GM19240 (cell line): ENCODE measurements around the gene MALAT1.
"Not testable (repeated sequence)": the region's sequence is repeated elsewhere in the genome, so short reads cannot be mapped to it uniquely, and the experiment has no call there.

Experiments
- DNase-seq: peaks from one replicate; pipeline ENCODE4 v3.0.0; 2011; ENCODE audit warnings: low spot score; ENCODE audit not compliant: insufficient read length

Gene MALAT1

DNA sequence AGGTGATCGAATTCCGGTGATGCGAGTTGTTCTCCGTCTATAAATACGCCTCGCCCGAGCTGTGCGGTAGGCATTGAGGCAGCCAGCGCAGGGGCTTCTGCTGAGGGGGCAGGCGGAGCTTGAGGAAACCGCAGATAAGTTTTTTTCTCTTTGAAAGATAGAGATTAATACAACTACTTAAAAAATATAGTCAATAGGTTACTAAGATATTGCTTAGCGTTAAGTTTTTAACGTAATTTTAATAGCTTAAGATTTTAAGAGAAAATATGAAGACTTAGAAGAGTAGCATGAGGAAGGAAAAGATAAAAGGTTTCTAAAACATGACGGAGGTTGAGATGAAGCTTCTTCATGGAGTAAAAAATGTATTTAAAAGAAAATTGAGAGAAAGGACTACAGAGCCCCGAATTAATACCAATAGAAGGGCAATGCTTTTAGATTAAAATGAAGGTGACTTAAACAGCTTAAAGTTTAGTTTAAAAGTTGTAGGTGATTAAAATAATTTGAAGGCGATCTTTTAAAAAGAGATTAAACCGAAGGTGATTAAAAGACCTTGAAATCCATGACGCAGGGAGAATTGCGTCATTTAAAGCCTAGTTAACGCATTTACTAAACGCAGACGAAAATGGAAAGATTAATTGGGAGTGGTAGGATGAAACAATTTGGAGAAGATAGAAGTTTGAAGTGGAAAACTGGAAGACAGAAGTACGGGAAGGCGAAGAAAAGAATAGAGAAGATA is at the start of gene MALAT1:
Gene MALAT1, plus strand, starts transcription at position 69 of the 736 bp plus-strand sequence.
- DNase-seq: no peak

DNA sequence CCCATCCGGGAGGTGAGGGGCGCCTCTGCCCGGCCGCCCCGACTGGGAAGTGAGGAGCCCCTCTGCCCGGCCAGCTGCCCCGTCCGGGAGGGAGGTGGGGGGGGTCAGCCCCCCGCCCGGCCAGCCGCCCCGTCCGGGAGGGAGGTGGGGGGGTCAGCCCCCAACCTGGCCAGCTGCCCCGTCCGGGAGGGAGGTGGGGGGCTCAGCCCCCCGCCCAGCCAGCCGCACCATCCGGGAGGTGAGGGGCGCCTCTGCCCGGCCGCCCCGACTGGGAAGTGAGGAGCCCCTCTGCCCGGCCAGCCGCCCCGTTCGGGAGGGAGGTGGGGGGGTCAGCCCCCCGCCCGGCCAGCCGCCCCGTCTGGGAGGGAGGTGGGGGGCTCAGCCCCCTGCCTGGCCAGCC is 47.5 kb upstream of the MALAT1 start:
- not testable (repeated sequence) for DNase-seq

DNA sequence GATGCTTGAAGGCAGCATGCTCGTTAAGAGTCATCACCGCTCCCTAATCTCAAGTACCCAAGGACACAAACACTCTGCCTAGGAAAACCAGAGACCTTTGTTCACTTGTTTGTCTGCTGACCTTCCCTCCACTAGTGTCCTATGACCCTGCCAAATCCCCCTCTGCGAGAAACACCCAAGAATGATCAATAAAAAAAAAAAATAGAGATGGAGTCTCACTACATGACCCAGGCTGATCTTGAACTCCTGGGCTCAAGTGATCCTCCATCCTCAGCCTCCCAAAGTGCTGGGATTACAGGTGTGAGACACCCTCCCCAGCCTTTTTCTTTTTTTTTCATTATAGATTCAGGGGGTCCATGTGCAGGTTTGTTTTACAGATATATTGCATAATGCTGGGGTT is 46.6 kb upstream of the MALAT1 start:
- DNase-seq: not testable (repeated sequence)

DNA sequence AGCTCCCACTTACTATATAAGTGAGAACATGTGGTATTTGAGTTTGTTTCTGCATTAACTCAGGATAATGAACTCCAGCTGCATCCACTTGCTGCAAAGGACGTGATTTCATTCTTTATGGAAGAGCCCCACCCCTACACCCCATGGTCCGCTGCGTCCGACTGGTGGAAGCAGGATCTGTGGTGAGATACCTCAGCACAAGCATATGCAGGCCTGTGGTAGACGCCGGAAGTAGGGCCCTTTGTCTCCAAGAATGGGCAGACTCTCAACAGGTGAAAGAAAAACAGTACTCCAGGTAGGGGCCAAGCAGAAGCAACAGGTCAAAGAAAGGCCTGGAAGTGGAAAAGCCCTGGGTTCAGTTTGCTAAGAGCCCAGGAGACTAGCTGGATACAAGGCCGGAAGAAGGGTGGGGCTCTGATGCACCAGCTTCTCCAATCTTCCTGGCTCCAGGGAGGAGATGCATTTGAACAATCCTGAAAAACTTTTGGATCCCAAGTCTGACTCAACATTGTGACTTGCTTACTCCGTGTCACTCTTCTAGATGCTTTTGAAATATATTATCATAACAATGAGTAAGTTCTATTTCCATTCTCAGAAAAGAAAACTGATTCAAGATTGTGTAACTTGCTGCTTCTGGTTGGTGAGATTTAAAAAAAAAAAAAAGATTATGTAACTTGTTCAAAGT is 45.9 kb upstream of the MALAT1 start:
- no peak for DNase-seq

DNA sequence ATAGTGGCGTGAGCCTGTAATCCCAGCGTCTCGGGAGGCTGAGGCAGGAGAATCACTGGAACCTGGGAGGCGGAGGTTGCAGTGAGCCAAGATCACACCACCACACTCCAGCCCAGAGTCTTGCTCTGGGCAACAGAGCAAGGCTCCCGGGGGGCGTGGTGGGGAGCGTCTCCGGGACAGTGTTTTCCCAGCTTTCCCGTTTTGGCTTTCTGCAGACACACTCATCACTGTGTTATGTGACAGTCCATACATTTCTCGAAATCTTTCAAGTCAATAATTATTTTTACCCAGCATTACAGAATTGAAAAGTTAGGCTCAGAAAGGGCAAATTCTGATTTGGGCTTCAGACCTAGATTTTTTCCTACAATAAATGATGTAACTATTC is 44.5 kb upstream of the MALAT1 start:
- DNase-seq: no peak

DNA sequence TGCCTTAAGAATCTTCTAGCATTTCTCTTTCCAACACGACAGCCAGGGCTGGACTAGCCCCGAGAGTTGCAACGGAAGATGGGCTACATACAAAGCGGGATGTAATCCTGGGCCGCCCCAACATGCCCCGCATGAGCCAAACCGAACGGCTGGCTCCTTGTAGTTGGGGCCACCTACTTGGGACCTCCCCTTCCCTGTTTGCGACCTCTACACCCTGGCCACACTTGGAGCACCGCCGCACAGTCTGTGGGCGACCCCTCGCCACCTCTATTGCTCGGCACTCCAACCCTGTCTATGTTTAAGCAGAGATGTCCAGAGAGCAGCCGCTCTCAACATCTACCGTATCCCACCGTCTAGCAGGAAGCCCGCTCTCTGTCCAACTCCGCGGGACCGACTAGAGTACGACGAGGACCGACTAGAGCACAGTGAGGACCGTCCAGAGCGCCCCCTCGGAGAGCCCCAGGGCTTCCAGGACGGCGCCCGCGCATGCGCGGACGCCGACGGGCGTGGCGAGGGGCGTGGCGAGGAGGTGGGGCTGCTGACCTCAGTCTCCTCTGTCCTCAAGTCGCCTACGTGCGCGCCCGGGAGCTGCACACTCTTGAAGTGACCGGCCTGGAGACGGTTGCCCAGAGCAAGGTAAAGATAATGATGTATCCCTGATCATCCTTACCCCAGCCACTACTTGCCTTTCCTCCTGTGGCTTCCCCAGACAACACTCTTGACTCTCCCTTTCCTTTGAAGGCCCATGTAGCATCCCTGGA is 44.0 kb upstream of the MALAT1 start:
- peak; percentile 98 for DNase-seq

DNA sequence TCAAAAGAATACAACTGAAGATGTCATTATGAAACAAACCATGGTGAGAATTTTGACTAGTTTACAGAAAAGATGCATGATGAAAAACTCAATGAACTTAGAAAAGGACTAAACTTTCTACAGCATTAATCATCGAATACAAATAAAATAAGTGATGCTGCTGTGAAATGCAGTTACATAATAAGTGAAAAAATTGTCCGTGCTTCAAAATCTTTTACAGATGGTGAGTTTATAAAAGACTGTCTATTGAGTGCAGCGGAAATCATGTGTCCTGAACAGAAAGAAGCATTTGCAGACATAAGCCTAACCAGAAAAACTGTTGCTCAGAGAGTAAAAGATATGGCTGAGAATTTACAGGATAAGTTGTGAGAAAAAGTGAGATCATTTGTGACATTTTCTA is 42.4 kb upstream of the MALAT1 start:
- no peak for DNase-seq

DNA sequence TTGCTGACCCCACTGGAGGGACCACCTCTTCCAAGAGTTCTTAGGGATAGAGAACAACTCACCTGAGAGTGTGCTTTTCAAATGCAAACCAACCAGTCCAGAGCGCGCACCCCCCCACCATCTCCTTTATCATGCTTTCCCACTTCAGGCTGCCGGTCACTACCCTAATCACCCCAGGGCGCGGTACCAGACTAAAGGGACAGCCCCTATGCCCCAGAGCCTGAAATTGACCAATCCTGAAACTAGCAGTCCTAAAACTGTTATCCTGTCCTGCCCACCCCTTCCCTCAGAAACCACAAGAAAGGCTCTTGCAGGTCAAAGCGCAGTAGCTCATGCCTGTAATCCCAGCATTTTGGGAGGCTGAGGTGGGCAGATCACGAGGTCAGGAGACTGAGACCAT is 39.3 kb upstream of the MALAT1 start:
- no peak for DNase-seq

DNA sequence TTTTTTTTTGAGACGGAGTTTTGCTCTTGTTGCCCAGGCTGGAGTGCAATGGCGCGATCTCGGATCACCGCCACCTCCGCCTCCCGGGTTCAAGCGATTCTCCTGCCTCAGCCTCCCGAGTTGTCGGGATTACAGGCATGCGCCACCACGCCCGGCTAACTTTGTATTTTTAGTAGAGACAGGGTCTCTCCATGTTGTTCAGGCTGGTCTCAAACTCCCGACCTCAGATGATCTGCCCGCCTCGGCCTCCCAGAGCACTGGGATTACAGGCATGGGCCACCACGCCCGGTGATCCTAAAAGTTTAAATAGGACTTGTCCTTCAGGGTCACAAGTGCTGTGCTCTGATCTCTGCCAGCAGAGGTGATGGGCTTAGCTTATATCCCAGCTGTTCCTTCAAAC is 33.4 kb upstream of the MALAT1 start:
- DNase-seq: not testable (repeated sequence)

DNA sequence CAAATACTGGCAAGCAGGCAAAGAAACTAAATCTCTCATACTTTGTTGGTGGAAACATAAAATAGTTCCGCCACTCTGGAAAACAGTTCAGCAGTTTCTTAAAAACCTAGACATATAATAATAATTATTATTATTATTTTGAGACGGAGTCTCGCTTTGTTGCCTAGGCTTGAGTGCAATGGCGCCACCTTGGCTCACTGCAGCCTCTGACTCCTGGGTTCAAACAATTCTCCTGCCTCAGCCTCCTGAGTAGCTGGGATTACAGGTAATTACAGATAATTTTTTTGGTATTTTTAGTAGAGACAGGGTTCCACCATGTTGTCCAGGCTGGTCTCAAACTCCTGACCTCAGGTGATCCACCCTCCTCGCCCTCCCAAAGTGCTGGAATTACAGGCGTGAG is 31.5 kb upstream of the MALAT1 start:
- not testable (repeated sequence) for DNase-seq

DNA sequence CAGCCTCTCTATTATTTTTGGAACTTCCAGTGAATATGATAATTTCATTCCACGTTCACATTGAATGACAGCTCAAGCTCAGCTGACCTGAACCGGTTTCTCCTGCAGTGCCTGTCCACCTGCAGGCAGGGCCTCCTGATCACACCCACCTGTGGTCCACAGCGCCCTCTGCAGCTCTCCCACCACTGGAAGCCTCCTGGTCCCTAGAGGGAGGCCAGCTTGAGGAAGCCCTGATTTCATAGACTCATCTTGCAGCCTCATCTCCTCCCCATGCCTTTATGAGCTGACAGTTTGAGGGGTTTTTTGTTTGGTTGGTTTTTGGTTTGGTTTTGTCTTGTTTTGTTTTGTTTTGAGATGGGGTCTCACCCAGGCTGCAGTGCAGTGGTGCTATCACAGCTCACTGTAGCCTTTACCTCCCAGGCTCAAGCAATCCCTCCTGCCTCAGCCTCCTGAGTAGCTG is 29.9 kb upstream of the MALAT1 start:
- peak; percentile 61 for DNase-seq

DNA sequence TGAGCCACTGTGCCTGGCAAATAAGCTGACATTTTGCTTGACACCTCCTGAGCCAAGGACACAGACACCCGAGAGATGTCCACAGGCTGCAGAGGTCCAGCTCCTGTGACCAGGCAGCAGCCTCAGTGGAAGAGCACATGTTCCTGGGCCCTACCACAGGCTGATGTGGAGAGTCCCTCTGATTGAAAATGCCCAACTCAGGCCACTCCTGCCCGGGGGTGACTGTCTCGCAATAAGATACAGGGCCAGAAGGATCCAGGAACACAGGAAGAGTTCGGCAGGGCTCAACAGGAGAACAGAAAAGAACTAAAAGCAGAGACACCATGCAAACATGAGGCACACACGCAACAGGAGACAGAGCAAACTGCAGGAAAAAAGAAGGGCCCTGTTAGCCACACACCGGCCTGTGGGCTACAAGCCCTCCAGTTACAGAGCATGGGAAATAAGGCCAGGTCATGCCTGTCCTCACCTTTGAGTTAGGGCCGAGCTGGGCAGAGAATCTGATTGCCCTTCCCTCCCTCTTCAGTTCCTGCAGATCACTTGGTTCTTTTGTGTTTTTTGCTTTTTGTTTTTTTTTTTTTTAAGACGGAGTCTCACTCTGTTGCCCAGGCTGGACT is 28.3 kb upstream of the MALAT1 start:
- DNase-seq: no peak

DNA sequence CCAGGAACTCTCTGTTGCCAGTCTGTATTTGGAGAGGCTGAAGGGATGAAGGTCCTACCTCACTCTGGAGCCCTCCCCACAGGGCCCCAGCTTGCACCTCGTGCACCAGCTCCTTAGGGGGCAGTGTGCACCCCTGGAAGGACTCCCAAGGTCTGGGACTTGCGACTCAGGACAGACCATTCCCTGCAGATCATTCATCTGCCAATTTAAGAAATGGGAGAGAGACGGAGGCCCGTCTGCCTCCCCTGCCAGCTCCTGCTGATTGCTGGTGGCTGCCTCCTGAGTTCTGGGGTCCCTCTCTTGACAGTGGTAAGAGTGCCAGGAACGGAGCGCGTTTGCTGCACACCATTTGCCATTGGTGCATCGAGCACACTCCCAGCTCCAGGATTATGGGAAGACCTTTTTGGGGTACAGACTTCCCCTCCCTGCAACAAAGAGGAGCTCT is 27.4 kb upstream of the MALAT1 start:
- DNase-seq: no peak

DNA sequence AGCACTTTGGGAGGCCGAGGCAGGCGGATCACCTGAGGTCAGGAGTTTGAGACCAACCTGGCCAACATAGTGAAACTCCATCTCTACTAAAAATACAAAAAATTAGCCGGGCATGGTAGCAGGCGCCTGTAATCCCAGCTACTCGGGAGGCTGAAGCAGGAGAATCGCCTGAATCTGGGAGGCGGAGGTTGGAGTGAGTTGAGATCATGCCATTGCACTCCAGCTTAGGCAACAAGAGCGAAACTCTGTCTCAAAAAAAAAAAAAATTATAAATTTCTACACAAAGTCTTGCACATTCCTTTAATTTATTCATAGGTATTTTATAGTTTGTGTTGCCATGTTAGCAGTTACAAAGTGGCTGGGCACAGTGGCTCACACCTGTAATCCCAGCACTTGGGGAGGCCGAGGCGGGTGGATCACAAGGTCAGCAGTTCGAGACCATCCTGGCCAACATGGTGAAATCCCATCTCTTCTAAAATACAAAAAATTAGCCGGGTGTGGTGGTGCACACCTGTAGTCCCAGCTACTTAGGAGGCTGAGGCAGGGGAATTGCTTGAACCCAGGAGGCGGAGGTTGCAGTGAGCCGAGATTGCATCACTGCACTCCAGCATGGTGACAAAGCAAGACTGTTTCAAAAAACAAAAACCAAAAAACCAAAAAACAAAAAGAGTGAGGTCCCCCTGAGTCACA is 26.1 kb upstream of the MALAT1 start:
- not testable (repeated sequence) for DNase-seq

DNA sequence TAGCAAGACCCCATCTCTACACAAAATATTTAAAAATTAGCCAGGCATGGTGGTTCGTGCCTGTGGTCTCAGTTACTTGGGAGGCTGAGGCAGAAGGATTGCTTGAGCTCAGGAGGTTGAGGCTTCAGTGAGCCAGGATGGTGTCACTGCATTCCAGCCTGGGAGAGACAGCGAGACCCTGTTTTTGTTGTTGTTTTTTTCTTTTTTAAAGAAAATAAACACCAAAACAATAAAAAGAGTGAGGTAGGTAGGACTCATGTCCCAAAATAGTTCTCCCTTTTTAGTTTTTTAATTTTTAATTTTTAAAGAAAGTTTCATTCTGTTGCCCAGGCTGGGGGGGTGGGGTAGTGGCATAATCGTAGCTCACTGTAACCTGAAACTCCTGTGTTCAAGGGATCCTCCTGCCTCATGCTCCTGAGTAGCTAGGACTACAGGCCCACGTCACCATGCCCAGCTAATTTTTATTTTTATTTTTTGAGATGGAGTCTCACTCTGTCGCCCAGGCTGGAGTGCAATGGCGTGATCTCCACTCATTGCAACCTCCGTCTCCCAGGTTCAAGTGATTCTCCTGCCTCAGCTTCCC is 25.5 kb upstream of the MALAT1 start:
- DNase-seq: no peak

DNA sequence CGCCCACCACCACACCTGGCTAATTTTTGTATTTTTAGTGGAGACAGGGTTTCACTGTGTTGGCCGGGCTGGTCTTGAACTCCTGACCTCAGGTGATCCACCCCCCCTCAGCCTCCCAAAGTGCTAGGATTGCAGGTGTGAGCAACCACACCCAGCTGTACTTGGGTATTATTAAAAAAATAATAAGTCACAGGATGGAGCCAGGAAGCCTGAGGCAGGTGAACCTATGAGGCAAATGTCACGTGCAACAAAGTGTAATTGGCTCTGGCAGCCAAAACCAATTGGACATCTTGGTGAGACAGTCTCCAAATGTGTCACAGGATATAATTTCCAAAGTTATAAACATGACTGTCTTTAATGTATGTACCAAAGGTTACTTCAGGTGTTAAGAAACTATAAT is 24.0 kb upstream of the MALAT1 start:
- no peak for DNase-seq

DNA sequence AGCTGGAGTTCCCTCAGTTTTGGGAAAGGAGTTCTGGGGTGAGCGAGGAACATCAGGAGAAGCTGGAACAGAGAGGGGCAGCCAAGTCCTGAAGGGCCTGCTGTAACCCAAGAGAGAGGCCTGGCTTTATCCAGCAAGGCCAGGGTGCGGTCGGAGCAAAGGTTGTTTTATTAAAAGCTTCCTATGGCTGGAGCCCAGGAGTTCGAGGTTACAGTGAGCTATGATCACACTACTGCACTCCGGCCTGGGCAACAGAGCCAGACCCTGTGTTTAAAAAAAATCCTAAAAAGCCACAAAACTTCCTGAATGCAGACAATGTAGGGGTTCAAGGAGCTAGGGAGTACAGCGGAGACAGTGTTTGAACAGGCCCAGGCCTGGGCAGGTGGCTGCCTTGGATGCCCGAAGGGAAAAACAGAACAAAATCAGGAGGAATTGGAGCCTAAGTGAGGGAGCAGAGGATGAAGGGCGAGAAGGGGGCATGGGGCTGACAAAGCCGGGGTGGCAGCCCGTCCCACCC is 22.2 kb upstream of the MALAT1 start:
- DNase-seq: no peak

DNA sequence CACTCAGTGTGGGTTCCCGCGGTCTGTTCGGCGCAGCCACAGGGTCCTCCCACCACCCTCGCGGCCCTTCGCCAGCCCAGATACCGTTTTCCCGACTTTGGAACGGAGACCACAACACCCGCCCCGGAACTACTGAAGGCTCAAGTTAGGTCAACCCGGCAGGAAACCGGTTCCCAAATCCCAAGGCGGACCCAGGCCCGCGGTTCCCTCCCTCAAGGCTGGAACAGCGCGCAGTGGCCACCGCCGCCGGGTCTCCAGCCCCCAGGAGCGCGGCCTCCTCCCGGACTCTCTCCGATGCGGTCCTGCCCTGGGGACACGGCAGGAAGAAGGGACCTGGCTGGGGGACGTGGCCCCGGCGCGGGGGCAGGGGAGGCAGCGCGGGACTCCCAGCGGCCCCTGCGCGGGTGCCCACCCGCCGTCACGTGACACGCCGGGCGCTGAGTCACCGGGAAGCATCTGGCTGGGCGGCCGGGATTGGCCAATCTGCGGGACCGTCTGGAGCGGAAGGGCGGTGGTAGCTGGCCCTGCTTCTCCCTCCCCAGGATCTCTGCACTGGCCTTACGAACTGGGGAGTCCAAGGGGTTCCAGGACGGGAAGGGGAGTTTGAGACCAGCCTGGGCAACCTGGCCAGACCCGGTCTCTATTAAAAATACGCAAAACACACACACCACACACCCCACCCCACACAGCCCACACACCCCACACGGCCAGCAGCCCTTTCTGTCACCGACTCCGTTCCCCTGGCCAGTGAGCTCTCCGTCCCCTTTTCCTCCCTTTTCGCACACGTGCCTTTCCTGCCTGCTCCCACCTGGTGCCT is 21.5 kb upstream of the MALAT1 start:
- peak; percentile 88 for DNase-seq

DNA sequence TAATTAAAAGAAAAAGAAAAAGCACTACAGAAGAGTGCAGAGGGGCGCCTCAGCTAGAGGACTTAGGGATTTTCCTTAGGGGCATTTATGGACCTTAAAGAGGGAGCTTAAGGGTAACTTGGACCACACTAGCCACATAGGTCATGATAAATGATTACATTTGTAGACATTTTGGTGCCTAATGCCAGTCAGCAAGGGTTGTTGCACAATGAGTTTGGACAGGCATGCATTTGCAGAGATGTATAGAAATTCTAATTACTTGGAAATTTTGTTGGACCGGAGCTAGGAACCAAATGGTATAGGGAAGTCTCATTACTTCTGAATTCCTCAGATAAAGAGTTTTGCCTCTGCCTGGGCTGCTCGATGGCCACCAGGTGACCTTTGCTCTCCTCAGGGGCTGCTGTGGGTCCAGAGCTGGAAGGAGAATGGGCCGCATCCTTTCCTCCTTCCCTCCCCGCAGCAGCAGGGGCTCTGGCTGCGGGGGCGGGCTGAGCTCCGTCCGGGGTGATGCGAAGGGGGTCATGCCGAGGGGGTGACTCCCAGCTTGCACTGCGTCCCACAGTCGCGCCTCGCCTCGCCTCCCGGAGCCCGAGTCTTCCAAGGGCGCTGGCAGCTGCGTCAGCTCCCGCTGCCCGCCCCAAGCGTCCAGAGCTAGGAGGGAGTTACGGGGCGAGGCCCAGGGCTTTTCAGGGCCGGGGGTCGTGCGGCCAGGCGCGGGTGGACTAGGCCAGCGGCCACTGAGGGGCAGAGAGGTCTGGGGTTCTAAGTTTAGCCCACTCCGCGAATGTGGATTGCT is 20.3 kb upstream of the MALAT1 start:
- DNase-seq: no peak
